GM23338 (cell line): ENCODE measurements around the gene HDAC10. TPM values are rescaled to one million over a fixed set of nuclear protein-coding genes. Genes with fewer than 3 reads are reported as not detected.
A peak's percentile ranks its signal among the peaks of the same experiment; 100 is the strongest.
"Not testable (repeated sequence)": the region's sequence is repeated elsewhere in the genome, so short reads cannot be mapped to it uniquely, and the experiment has no call there.

Experiments
- ATAC-seq: fragments of 200-7000 bp; cut with Tn5 transposase; 3 replicates; pipeline ENCODE4 v1.9.1; 2020
- DNase-seq: peaks from one replicate; pipeline ENCODE4 v3.0.0-alpha.2; 2015; ENCODE audit warnings: low spot score
- H2AFZ ChIP-seq: fragments of 200-600 bp; sonication (generic); 2 replicates; pipeline ENCODE4 v1.8.0; 2016; ENCODE audit warnings: antibody characterized with exemption, mild to moderate bottlenecking, moderate library complexity
- H3F3A ChIP-seq: fragments of 200-600 bp; sonication (generic); replicated peaks from 2 replicates; pipeline ENCODE4 v1.8.0; 2017; ENCODE audit warnings: antibody characterized with exemption, mixed run types, low read depth
- H3K27ac ChIP-seq: fragments of 200-600 bp; sonication (generic); 2 replicates; pipeline ENCODE4 v1.6.1; 2016; ENCODE audit warnings: low read depth
- H3K27me3 ChIP-seq: fragments of 200-600 bp; sonication (generic); 2 replicates; pipeline ENCODE4 v1.8.0; 2016; ENCODE audit warnings: mild to moderate bottlenecking, mixed run types, moderate library complexity; ENCODE audit not compliant: insufficient read depth
- H3K36me3 ChIP-seq: fragments of 200-600 bp; sonication (generic); 2 replicates; pipeline ENCODE4 v1.8.0; 2016; ENCODE audit warnings: mild to moderate bottlenecking; ENCODE audit not compliant: insufficient read depth
- H3K4me1 ChIP-seq: fragments of 200-600 bp; sonication (generic); 2 replicates; pipeline ENCODE4 v1.8.0; 2016; ENCODE audit warnings: mild to moderate bottlenecking, moderate library complexity; ENCODE audit not compliant: insufficient read depth
- H3K4me2 ChIP-seq: fragments of 200-600 bp; sonication (generic); 2 replicates; pipeline ENCODE4 v1.7.1; 2017; ENCODE audit warnings: mixed run types
- H3K4me3 ChIP-seq: fragments of 200-600 bp; sonication (generic); 2 replicates; pipeline ENCODE4 v1.6.1; 2016; ENCODE audit warnings: mixed run types
- H3K79me2 ChIP-seq: fragments of 200-600 bp; sonication (generic); replicated peaks from 2 replicates; pipeline ENCODE4 v1.8.0; 2017; ENCODE audit warnings: mild to moderate bottlenecking; ENCODE audit not compliant: insufficient read depth
- H3K9me2 ChIP-seq: fragments of 200-600 bp; sonication (generic); 2 replicates; pipeline ENCODE4 v1.8.0; 2017; ENCODE audit not compliant: insufficient read depth
- H4K20me1 ChIP-seq: fragments of 200-600 bp; sonication (generic); replicated peaks from 2 replicates; pipeline ENCODE4 v1.8.0; 2017; ENCODE audit warnings: mild to moderate bottlenecking; ENCODE audit not compliant: insufficient read depth
- H3K27ac Mint-ChIP-seq: 2 replicates; pipeline ENCODE4 v1.8.0; 2020; ENCODE audit warnings: inconsistent platforms, mild to moderate bottlenecking, moderate library complexity, mixed read lengths
- H3K27me3 Mint-ChIP-seq: 3 replicates; pipeline ENCODE4 v1.8.0; 2022; ENCODE audit warnings: low read depth, mild to moderate bottlenecking, moderate library complexity, mixed read lengths, inconsistent platforms; ENCODE audit not compliant: insufficient read depth, poor library complexity
- H3K36me3 Mint-ChIP-seq: 3 replicates; pipeline ENCODE4 v1.8.0; 2021; ENCODE audit warnings: low read depth, mild to moderate bottlenecking, inconsistent platforms, moderate library complexity, mixed read lengths
- H3K4me1 Mint-ChIP-seq: 3 replicates; pipeline ENCODE4 v1.8.0; 2020; ENCODE audit warnings: mild to moderate bottlenecking, inconsistent platforms, mixed read lengths
- H3K4me3 Mint-ChIP-seq: 3 replicates; pipeline ENCODE4 v1.8.0; 2021; ENCODE audit warnings: moderate library complexity, mild to moderate bottlenecking, inconsistent platforms, mixed read lengths
- H3K9me3 Mint-ChIP-seq: 3 replicates; pipeline ENCODE4 v1.8.0; 2020; ENCODE audit warnings: moderate library complexity, mild to moderate bottlenecking, inconsistent platforms, mixed read lengths
- CREB1 ChIP-seq: fragments of 250-450 bp; sonication (Bioruptor Pico); IDR thresholded peaks from 2 replicates; pipeline ENCODE4 v1.5.0; 2020; ENCODE audit warnings: low read depth, mild to moderate bottlenecking, moderate library complexity
- EZH2 ChIP-seq: fragments of 200-600 bp; sonication (generic); IDR thresholded peaks from one replicate; pipeline ENCODE4 v1.8.0; 2017; ENCODE audit warnings: antibody characterized with exemption, mild to moderate bottlenecking, low read depth; ENCODE audit not compliant: unreplicated experiment
- JUNB ChIP-seq: IDR thresholded peaks from one replicate; pipeline ENCODE4 v1.6.1; 2016; ENCODE audit warnings: antibody characterized with exemption; ENCODE audit not compliant: unreplicated experiment
- NANOG ChIP-seq: IDR thresholded peaks from 2 replicates; pipeline ENCODE4 v1.6.1; 2016; ENCODE audit warnings: antibody characterized with exemption, borderline replicate concordance
- REST ChIP-seq: IDR thresholded peaks from one replicate; pipeline ENCODE4 v1.6.1; 2018; ENCODE audit warnings: antibody characterized with exemption; ENCODE audit not compliant: unreplicated experiment
- STAT1 ChIP-seq: IDR thresholded peaks from one replicate; pipeline ENCODE4 v1.6.1; 2016; ENCODE audit warnings: antibody characterized with exemption; ENCODE audit not compliant: unreplicated experiment
- ZNF114 ChIP-seq: fragments of 250-450 bp; sonication (Bioruptor Pico); IDR thresholded peaks from 2 replicates; pipeline ENCODE4 v1.5.0; 2020; ENCODE audit warnings: mild to moderate bottlenecking, moderate library complexity
- polyA plus RNA-seq: library from polyadenylated mRNA; unstranded; fragments of >200 nt; fragmentation: Nextera tagmentation; extraction: Ambion mirVana; gene quantifications from 2 replicates; pipeline ENCODE4 v1.2.1, GENCODE V29; 2016
- total RNA-seq: library from RNA; depleted of rRNA; stranded (reverse); fragments of >200 nt; shearing (Covaris generic); gene quantifications from 2 replicates; pipeline ENCODE4 v1.2.3, GENCODE V29; 2014
- TF ChIP-seq, protein P1 (sequence below): fragments of 250-450 bp; sonication (Bioruptor Pico); IDR thresholded peaks from 2 replicates; pipeline ENCODE4 v1.5.0; 2020; ENCODE audit warnings: mild to moderate bottlenecking, moderate library complexity
- TF ChIP-seq, protein P2 (sequence below), 2 experiments: fragments of 200-600 bp in 1 of 2; sonication (generic) in 1 of 2; conservative IDR thresholded peaks; 2 replicates each; pipeline versions ENCODE4 v1.5.1 to v1.6.1; 2016 to 2017; ENCODE audit warnings: antibody characterized with exemption in 2 of 2, low read depth in 2 of 2, mild to moderate bottlenecking in 2 of 2, moderate library complexity in 1 of 2

Gene HDAC10
- total and polyA plus RNA-seq, 2 experiments from 2014 or later, result 4.1 to 41.9 TPM

DNA sequence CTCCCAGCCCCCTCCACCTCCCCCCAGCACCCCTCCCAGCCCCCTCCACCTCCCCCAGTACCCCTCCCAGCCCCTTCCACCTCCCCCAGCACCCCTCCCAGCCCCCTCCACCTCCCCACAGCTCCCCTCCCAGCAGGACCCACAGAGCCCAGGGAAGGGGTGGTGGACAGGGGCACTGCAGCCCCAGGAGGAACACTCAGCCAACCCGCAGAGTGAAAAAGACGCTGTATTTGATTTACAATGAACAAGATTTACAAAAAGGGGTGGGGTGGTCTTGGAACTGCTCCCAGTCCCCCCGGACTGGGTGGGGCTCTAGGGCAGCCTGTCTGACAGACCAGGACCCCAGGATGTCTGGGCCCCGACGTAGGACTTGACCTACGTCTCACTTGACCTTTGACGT is 23.7 kb upstream of the HDAC10 start (continued):
- TF ChIP-seq, protein P1, sequence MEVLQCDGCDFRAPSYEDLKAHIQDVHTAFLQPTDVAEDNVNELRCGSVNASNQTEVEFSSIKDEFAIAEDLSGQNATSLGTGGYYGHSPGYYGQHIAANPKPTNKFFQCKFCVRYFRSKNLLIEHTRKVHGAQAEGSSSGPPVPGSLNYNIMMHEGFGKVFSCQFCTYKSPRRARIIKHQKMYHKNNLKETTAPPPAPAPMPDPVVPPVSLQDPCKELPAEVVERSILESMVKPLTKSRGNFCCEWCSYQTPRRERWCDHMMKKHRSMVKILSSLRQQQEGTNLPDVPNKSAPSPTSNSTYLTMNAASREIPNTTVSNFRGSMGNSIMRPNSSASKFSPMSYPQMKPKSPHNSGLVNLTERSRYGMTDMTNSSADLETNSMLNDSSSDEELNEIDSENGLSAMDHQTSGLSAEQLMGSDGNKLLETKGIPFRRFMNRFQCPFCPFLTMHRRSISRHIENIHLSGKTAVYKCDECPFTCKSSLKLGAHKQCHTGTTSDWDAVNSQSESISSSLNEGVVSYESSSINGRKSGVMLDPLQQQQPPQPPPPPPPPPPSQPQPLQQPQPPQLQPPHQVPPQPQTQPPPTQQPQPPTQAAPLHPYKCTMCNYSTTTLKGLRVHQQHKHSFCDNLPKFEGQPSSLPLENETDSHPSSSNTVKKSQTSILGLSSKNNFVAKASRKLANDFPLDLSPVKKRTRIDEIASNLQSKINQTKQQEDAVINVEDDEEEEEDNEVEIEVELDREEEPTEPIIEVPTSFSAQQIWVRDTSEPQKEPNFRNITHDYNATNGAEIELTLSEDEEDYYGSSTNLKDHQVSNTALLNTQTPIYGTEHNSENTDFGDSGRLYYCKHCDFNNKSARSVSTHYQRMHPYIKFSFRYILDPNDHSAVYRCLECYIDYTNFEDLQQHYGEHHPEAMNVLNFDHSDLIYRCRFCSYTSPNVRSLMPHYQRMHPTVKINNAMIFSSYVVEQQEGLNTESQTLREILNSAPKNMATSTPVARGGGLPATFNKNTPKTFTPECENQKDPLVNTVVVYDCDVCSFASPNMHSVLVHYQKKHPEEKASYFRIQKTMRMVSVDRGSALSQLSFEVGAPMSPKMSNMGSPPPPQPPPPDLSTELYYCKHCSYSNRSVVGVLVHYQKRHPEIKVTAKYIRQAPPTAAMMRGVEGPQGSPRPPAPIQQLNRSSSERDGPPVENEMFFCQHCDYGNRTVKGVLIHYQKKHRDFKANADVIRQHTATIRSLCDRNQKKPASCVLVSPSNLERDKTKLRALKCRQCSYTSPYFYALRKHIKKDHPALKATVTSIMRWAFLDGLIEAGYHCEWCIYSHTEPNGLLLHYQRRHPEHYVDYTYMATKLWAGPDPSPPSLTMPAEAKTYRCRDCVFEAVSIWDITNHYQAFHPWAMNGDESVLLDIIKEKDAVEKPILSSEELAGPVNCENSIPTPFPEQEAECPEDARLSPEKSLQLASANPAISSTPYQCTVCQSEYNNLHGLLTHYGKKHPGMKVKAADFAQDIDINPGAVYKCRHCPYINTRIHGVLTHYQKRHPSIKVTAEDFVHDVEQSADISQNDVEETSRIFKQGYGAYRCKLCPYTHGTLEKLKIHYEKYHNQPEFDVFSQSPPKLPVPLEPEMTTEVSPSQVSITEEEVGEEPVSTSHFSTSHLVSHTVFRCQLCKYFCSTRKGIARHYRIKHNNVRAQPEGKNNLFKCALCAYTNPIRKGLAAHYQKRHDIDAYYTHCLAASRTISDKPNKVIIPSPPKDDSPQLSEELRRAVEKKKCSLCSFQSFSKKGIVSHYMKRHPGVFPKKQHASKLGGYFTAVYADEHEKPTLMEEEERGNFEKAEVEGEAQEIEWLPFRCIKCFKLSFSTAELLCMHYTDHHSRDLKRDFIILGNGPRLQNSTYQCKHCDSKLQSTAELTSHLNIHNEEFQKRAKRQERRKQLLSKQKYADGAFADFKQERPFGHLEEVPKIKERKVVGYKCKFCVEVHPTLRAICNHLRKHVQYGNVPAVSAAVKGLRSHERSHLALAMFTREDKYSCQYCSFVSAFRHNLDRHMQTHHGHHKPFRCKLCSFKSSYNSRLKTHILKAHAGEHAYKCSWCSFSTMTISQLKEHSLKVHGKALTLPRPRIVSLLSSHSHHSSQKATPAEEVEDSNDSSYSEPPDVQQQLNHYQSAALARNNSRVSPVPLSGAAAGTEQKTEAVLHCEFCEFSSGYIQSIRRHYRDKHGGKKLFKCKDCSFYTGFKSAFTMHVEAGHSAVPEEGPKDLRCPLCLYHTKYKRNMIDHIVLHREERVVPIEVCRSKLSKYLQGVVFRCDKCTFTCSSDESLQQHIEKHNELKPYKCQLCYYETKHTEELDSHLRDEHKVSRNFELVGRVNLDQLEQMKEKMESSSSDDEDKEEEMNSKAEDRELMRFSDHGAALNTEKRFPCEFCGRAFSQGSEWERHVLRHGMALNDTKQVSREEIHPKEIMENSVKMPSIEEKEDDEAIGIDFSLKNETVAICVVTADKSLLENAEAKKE, result no peak
- no peak for TF ChIP-seq CREB1 (CRISPR knock-in tag)

GRCh38 chr22:50274311-50274710 is 23.2 kb upstream of the HDAC10 start:
- peaks cover 23% of the 10 kb centered on the region for H3K27me3 Mint-ChIP-seq
- 0 out of 2 replicates have a peak, but pooled peaks cover 8% of the 10 kb centered on the region for H3K36me3 ChIP-seq
- H2AFZ ChIP-seq, result no peak overlapping the region
- H3K9me2 ChIP-seq, result no peaks in the 10 kb centered on the region
- no peak overlapping the region for H3K4me2 ChIP-seq
- H3K36me3 Mint-ChIP-seq, result peaks cover 51% of the 10 kb centered on the region
- peaks cover 27% of the 10 kb centered on the region for H3K27me3 ChIP-seq
- no peak overlapping the region for H3K4me3 ChIP-seq
- peaks cover 8% of the 10 kb centered on the region; the same call in 1 of the 2 replicates for H3F3A ChIP-seq
- no peak overlapping the region for H3K4me3 Mint-ChIP-seq
- no peak overlapping the region for H3K27ac Mint-ChIP-seq
- TF ChIP-seq ZNF114 (CRISPR knock-in tag), result no peak
- no peak for TF ChIP-seq JUNB
- TF ChIP-seq STAT1, result no peak
- TF ChIP-seq, protein P2, sequence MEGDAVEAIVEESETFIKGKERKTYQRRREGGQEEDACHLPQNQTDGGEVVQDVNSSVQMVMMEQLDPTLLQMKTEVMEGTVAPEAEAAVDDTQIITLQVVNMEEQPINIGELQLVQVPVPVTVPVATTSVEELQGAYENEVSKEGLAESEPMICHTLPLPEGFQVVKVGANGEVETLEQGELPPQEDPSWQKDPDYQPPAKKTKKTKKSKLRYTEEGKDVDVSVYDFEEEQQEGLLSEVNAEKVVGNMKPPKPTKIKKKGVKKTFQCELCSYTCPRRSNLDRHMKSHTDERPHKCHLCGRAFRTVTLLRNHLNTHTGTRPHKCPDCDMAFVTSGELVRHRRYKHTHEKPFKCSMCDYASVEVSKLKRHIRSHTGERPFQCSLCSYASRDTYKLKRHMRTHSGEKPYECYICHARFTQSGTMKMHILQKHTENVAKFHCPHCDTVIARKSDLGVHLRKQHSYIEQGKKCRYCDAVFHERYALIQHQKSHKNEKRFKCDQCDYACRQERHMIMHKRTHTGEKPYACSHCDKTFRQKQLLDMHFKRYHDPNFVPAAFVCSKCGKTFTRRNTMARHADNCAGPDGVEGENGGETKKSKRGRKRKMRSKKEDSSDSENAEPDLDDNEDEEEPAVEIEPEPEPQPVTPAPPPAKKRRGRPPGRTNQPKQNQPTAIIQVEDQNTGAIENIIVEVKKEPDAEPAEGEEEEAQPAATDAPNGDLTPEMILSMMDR (conservative IDR thresholded peaks at IDR 0.05; ENCODE audit: low read depth in 2 of 2), result peak in 1 of 2 experiments; percentile 45; a peak in 2 of 4 replicates
- TF ChIP-seq EZH2, result no peak
- no peak for TF ChIP-seq NANOG
- no peak for TF ChIP-seq REST
- no peak for TF ChIP-seq CREB1 (CRISPR knock-in tag)
- H3K79me2 ChIP-seq, result no peaks in the 10 kb centered on the region
- peaks cover 4% of the 10 kb centered on the region; the same call in 1 of the 2 replicates for H3K4me1 ChIP-seq
- H3K27ac ChIP-seq, result no peak overlapping the region
- peaks cover 18% of the 10 kb centered on the region for H3K9me3 Mint-ChIP-seq
- ATAC-seq, result no peak
- peak; percentile 60 for DNase-seq
- no peaks in the 10 kb centered on the region; the same call in 1 of the 2 replicates for H4K20me1 ChIP-seq
- peaks cover 2% of the 10 kb centered on the region; the same call in 1 of the 3 replicates for H3K4me1 Mint-ChIP-seq

- not testable (repeated sequence) for H3K79me2 ChIP-seq, H3K4me3 ChIP-seq, H3K27ac ChIP-seq, H2AFZ ChIP-seq, ATAC-seq, H3K9me2 ChIP-seq, H3F3A ChIP-seq, DNase-seq, H3K4me1 Mint-ChIP-seq, H3K4me2 ChIP-seq, H3K27ac Mint-ChIP-seq, H3K36me3 ChIP-seq, H4K20me1 ChIP-seq, H3K4me1 ChIP-seq, H3K4me3 Mint-ChIP-seq
- H3K36me3 Mint-ChIP-seq, result peaks cover 46% of the 10 kb centered on the region
- H3K9me3 Mint-ChIP-seq, result peaks cover 18% of the 10 kb centered on the region
- H3K27me3 Mint-ChIP-seq, result peaks cover 28% of the 10 kb centered on the region
- peaks cover 32% of the 10 kb centered on the region for H3K27me3 ChIP-seq
Measured at GRCh38 chr22:50273781-50274180, 22.7 kb upstream of the HDAC10 start.
